SK-N-MC (cell line): ENCODE measurements around the gene ALMS1.
"Not testable (repeated sequence)": the region's sequence is repeated elsewhere in the genome, so short reads cannot be mapped to it uniquely, and the experiment has no call there.

Experiments
- DNase-seq: peaks from one replicate; pipeline ENCODE4 v3.0.0-alpha.2; 2011; ENCODE audit warnings: low read depth, low spot score
- H3K27ac ChIP-seq: fragments of 200-600 bp; sonication (generic); 2 replicates; pipeline ENCODE4 v1.5.1; 2016; ENCODE audit warnings: mixed run types
- H3K36me3 ChIP-seq: fragments of 200-600 bp; sonication (generic); 2 replicates; pipeline ENCODE4 v1.6.1; 2017; ENCODE audit warnings: antibody characterized with exemption, low read length, mixed read lengths; ENCODE audit not compliant: insufficient read depth
- H3K4me3 ChIP-seq: fragments of 200-600 bp; sonication (generic); 2 replicates; pipeline ENCODE4 v1.5.1; 2016
- H3K9ac ChIP-seq: fragments of 200-600 bp; sonication (generic); 2 replicates; pipeline ENCODE4 v1.8.0; 2017; ENCODE audit warnings: mixed run types, mixed read lengths; ENCODE audit not compliant: insufficient read length
- H3K9me3 ChIP-seq: fragments of 200-600 bp; sonication (generic); 2 replicates; pipeline ENCODE4 v1.6.1; 2017; ENCODE audit warnings: low read depth, mild to moderate bottlenecking, antibody characterized with exemption, low read length, moderate library complexity, mixed read lengths
- EZH2 ChIP-seq: fragments of 200-600 bp; sonication (generic); IDR thresholded peaks from one replicate; pipeline ENCODE4 v1.6.1; 2017; ENCODE audit warnings: antibody characterized with exemption
- FOXP2 ChIP-seq: optimal IDR thresholded peaks from 2 replicates; pipeline ENCODE3; 2011; ENCODE audit warnings: mild to moderate bottlenecking, moderate library complexity; ENCODE audit not compliant: insufficient read depth; ENCODE audit errors: extremely low read length, control extremely low read depth
- POLR2AphosphoS5 ChIP-seq: IDR thresholded peaks from 2 replicates; pipeline ENCODE4 v1.6.1; 2012; ENCODE audit warnings: mild to moderate bottlenecking, low read depth, low read length, borderline replicate concordance

ALMS1 gene

GRCh38 chr2:73564986-73565385, 179.3 kb downstream of the ALMS1 start:
- no peak overlapping the region for H3K4me3 ChIP-seq
- DNase-seq: no peak
- H3K9me3 ChIP-seq: no peaks in the 10 kb centered on the region
- H3K9ac ChIP-seq: no peak overlapping the region
- H3K36me3 ChIP-seq: peaks cover 9% of the 10 kb centered on the region
- TF ChIP-seq EZH2 (no peak), FOXP2 (no peak), POLR2AphosphoS5 (no peak)
- no peak overlapping the region for H3K27ac ChIP-seq

- Histone ChIP-seq H3K9ac (no peak overlapping the region), H3K4me3 (no peak overlapping the region), H3K36me3 (no peaks in the 10 kb centered on the region), H3K27ac (no peak overlapping the region), H3K9me3 (no peaks in the 10 kb centered on the region)
- DNase-seq: no peak
- TF ChIP-seq POLR2AphosphoS5 (no peak), EZH2 (no peak), FOXP2 (no peak)
Observed at GRCh38 chr2:73566288-73566878, 180.7 kb downstream of the ALMS1 start.

GRCh38 chr2:73575261-73575660, 189.6 kb downstream of the ALMS1 start:
- H3K4me3 ChIP-seq: no peak overlapping the region
- TF ChIP-seq EZH2: no peak
- TF ChIP-seq FOXP2: no peak
- TF ChIP-seq POLR2AphosphoS5: no peak
- H3K36me3 ChIP-seq: peaks cover 15% of the 10 kb centered on the region; the same call in 1 of the 2 replicates
- DNase-seq: no peak
- no peak overlapping the region for H3K9ac ChIP-seq
- H3K27ac ChIP-seq: no peak overlapping the region
- no peaks in the 10 kb centered on the region for H3K9me3 ChIP-seq

- Histone ChIP-seq H3K27ac (no peak overlapping the region), H3K36me3 (peaks cover 20% of the 10 kb centered on the region; the same call in 1 of the 2 replicates), H3K4me3 (no peak overlapping the region), H3K9me3 (no peaks in the 10 kb centered on the region), H3K9ac (no peak overlapping the region)
- TF ChIP-seq FOXP2: no peak
- no peak for TF ChIP-seq POLR2AphosphoS5
- TF ChIP-seq EZH2: no peak
- no peak for DNase-seq
Observed at GRCh38 chr2:73582364-73582763, 196.7 kb downstream of the ALMS1 start.

GRCh38 chr2:73588177-73588576, 202.5 kb downstream of the ALMS1 start:
- peak overlapping the region; percentile 15 for H3K9ac ChIP-seq
- 0 out of 2 replicates have a peak, but pooled peaks cover 2% of the 10 kb centered on the region for H3K36me3 ChIP-seq
- peak overlapping the region; percentile 85 for H3K27ac ChIP-seq
- H3K4me3 ChIP-seq: peak overlapping the region; percentile 25
- H3K9me3 ChIP-seq: no peaks in the 10 kb centered on the region
- DNase-seq: no peak
- TF ChIP-seq POLR2AphosphoS5 (no peak), FOXP2 (no peak), EZH2 (no peak)

- DNase-seq: no peak
- H3K27ac ChIP-seq: no peak overlapping the region
- 0 out of 2 replicates have a peak, but pooled peaks cover 3% of the 10 kb centered on the region for H3K9me3 ChIP-seq
- no peak overlapping the region for H3K9ac ChIP-seq
- H3K36me3 ChIP-seq: peaks cover 13% of the 10 kb centered on the region
- TF ChIP-seq EZH2 (no peak), FOXP2 (no peak), POLR2AphosphoS5 (no peak)
- no peak overlapping the region for H3K4me3 ChIP-seq
Observed at GRCh38 chr2:73593680-73594079, 208.0 kb downstream of the ALMS1 start.

- 0 out of 2 replicates have a peak, but pooled peaks cover 3% of the 10 kb centered on the region for H3K9me3 ChIP-seq
- no peak for DNase-seq
- peaks cover 13% of the 10 kb centered on the region for H3K36me3 ChIP-seq
- H3K4me3 ChIP-seq: no peak overlapping the region
- TF ChIP-seq FOXP2 (no peak), EZH2 (no peak), POLR2AphosphoS5 (no peak)
- no peak overlapping the region for H3K27ac ChIP-seq
- H3K9ac ChIP-seq: no peak overlapping the region
Observed at GRCh38 chr2:73594251-73594650, 208.6 kb downstream of the ALMS1 start.

- Histone ChIP-seq H3K27ac (no peak overlapping the region), H3K4me3 (no peak overlapping the region), H3K9me3 (no peaks in the 10 kb centered on the region), H3K36me3 (peaks cover 17% of the 10 kb centered on the region), H3K9ac (no peak overlapping the region)
- DNase-seq: no peak
- no peak for TF ChIP-seq EZH2
Observed at GRCh38 chr2:73601780-73602179, 216.1 kb downstream of the ALMS1 start.

- H3K36me3 ChIP-seq: peaks cover 17% of the 10 kb centered on the region
- DNase-seq, H3K9me3 ChIP-seq, H3K9ac ChIP-seq, H3K4me3 ChIP-seq, H3K27ac ChIP-seq: not testable (repeated sequence)
Observed at GRCh38 chr2:73603099-73603588, 217.5 kb downstream of the ALMS1 start.

GRCh38 chr2:73604589-73604988, 219.0 kb downstream of the ALMS1 start:
- peaks cover 17% of the 10 kb centered on the region; the same call in 1 of the 2 replicates for H3K36me3 ChIP-seq
- H3K9ac ChIP-seq, H3K27ac ChIP-seq: not testable (repeated sequence)

More at GRCh38 chr2:73604589-73604988, 219.0 kb downstream of the ALMS1 start:
- not testable (repeated sequence) for H3K4me3 ChIP-seq, DNase-seq, H3K9me3 ChIP-seq
